ENCODE measurements around the gene CNPPD1.

Gene CNPPD1

DNA sequence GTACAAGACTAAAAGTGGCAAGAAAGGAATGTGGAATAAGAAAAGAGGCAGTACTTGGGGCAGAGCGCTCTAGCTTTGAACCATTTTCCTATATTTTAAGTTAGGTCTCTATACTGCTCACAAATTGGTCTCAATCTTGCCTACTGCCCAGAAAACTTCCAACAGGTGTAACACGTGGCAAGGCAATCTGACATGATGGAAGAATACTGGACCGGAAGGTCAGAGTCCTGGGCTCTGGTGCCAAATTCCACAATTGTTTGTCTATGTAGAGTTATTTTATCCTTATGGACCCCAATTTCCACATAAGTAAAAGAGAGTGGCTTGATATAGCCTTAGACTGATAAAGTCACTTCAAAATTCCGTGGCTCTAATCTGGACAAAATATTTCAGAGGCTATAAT lies 45.0 kb downstream of the CNPPD1 start:
- no peak for DNase-seq
- Histone ChIP-seq H3K4me3 (ENCODE audit: insufficient read depth, low read depth, low read length, poor library complexity, severe bottlenecking) (no peak overlapping the region), H3K4me1 (ENCODE audit: control insufficient read depth, insufficient read depth, low read length, poor library complexity, severe bottlenecking) (no peaks in the 10 kb centered on the region), H3K27ac (ENCODE audit: insufficient read depth, low read length, poor library complexity, severe bottlenecking) (no peak overlapping the region), H3K27me3 (replicated peaks; ENCODE audit: control insufficient read depth, insufficient read depth, low read length, poor library complexity, severe bottlenecking) (no peaks in the 10 kb centered on the region), H3K9me3 (ENCODE audit: control insufficient read depth, low read length) (no peaks in the 10 kb centered on the region), H3K36me3 (ENCODE audit: control insufficient read depth, insufficient read depth, low read length) (peaks cover 9% of the 10 kb centered on the region)

DNA sequence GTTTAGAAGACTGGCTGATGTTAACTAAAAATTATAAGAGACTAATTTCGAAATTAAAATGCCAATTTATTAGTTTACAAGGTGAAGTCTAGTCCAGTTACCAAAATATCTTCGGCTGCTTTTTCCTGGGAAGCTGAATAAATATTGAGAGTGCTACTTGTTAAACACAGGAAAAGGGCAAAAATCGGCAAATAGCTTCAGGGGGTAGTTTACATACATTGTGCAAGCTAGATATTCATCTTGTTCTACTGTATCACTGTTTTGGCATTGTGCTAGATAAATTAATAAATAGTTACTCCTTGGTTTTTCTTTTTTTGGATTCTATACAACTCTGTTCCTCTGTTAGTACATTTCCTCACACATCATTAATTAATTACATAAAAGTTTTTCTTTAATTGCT lies 45.4 kb downstream of the CNPPD1 start:
- no peaks in the 10 kb centered on the region for H3K4me1 ChIP-seq (ENCODE audit: control insufficient read depth, insufficient read depth, low read length, poor library complexity, severe bottlenecking)
- no peaks in the 10 kb centered on the region for H3K9me3 ChIP-seq (ENCODE audit: control insufficient read depth, low read length)
- H3K36me3 ChIP-seq (ENCODE audit: control insufficient read depth, insufficient read depth, low read length): peaks cover 9% of the 10 kb centered on the region
- H3K27me3 ChIP-seq (replicated peaks; ENCODE audit: control insufficient read depth, insufficient read depth, low read length, poor library complexity, severe bottlenecking): no peaks in the 10 kb centered on the region
- no peak overlapping the region for H3K27ac ChIP-seq (ENCODE audit: insufficient read depth, low read length, poor library complexity, severe bottlenecking)
- DNase-seq: no peak
- H3K4me3 ChIP-seq (ENCODE audit: insufficient read depth, low read depth, low read length, poor library complexity, severe bottlenecking): no peak overlapping the region

DNA sequence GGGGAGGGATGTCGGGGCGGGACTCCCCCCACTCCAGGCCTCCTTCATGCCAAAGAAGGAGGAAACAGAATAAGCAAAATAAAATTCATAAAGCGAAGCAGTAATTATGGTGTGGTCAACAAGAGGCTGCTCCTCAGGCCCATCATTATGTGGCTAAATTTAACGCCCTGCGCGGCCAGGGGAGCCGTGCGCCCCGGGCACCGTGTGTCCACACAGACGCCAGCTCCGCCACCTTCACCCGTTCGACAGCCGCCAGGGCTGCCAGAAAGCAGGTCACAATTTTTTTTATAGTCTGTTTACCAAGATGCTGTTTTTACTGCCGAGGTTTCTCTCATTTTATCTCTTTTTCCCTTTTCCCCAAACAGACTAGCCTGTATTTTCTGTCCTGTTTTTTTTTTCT lies 47.1 kb downstream of the CNPPD1 start:
- no peaks in the 10 kb centered on the region for H3K27me3 ChIP-seq (replicated peaks; ENCODE audit: control insufficient read depth, insufficient read depth, low read length, poor library complexity, severe bottlenecking)
- H3K36me3 ChIP-seq (ENCODE audit: control insufficient read depth, insufficient read depth, low read length): peaks cover 9% of the 10 kb centered on the region

DNA sequence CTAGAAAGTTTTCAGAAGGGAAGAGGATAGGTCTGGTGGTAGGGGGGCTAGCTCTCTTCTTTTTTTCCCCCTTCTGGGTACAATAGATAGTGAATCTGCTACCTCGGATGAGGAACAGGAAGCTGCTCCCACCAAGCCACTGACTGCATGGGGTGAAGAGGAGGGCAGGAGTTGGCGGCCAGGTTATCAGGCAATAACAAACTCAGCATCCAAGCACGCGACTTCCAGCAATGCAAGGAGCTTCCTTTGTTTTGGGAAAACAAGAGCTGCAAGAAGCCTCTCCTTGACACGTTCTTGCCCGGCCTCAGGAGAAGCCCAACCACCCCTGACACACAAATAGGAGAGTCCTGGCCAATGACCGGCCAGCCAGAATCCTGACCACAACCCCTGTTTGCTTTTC lies 48.3 kb downstream of the CNPPD1 start:
- Histone ChIP-seq H3K4me1 (ENCODE audit: control insufficient read depth, insufficient read depth, low read length, poor library complexity, severe bottlenecking) (no peaks in the 10 kb centered on the region), H3K27me3 (replicated peaks; ENCODE audit: control insufficient read depth, insufficient read depth, low read length, poor library complexity, severe bottlenecking) (no peaks in the 10 kb centered on the region), H3K27ac (ENCODE audit: insufficient read depth, low read length, poor library complexity, severe bottlenecking) (no peak overlapping the region), H3K9me3 (ENCODE audit: control insufficient read depth, low read length) (no peaks in the 10 kb centered on the region), H3K4me3 (ENCODE audit: insufficient read depth, low read depth, low read length, poor library complexity, severe bottlenecking) (no peak overlapping the region), H3K36me3 (ENCODE audit: control insufficient read depth, insufficient read depth, low read length) (peaks cover 9% of the 10 kb centered on the region)
- DNase-seq: no peak

More for the DNA sequence above, 47.1 kb downstream of the CNPPD1 start:
- Histone ChIP-seq H3K27ac (ENCODE audit: insufficient read depth, low read length, poor library complexity, severe bottlenecking) (no peak overlapping the region), H3K4me1 (ENCODE audit: control insufficient read depth, insufficient read depth, low read length, poor library complexity, severe bottlenecking) (no peaks in the 10 kb centered on the region), H3K4me3 (ENCODE audit: insufficient read depth, low read depth, low read length, poor library complexity, severe bottlenecking) (no peak overlapping the region), H3K9me3 (ENCODE audit: control insufficient read depth, low read length) (no peaks in the 10 kb centered on the region)
- DNase-seq: no peak

DNA sequence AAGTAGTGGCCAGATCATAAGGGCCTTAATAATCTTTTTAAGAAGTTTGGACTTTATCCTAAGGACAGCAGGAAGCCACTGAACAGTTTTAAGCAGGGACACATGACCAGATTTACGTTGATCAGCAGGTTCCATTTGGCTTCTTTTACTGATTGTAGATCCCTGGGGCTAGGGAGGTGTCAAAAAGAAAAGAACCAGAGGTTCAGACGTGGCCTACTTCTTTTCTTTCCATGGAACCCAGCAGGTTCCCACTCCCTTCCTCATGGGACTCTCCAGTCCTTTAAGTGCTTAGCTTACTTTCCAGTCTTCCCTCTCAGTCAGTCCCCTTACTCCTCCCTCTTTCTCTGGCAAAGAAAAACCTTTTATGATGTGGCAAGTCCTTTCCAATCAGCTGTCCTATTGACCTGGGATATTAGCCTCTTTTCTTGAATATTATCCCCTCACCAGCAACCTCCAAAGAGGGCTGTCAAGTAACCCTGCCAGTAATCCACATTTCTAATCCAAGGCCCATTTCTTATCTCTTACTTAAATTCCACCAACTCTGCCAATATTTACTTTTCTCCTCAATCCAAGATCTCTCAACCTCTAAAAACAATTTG lies 49.6 kb downstream of the CNPPD1 start:
- no peak for DNase-seq
- H3K27me3 ChIP-seq (replicated peaks; ENCODE audit: control insufficient read depth, insufficient read depth, low read length, poor library complexity, severe bottlenecking): no peaks in the 10 kb centered on the region
- H3K4me1 ChIP-seq (ENCODE audit: control insufficient read depth, insufficient read depth, low read length, poor library complexity, severe bottlenecking): no peaks in the 10 kb centered on the region
- H3K27ac ChIP-seq (ENCODE audit: insufficient read depth, low read length, poor library complexity, severe bottlenecking): no peak overlapping the region
- H3K4me3 ChIP-seq (ENCODE audit: insufficient read depth, low read depth, low read length, poor library complexity, severe bottlenecking): no peak overlapping the region
- peaks cover 6% of the 10 kb centered on the region for H3K36me3 ChIP-seq (ENCODE audit: control insufficient read depth, insufficient read depth, low read length)
- H3K9me3 ChIP-seq (ENCODE audit: control insufficient read depth, low read length): no peaks in the 10 kb centered on the region

DNA sequence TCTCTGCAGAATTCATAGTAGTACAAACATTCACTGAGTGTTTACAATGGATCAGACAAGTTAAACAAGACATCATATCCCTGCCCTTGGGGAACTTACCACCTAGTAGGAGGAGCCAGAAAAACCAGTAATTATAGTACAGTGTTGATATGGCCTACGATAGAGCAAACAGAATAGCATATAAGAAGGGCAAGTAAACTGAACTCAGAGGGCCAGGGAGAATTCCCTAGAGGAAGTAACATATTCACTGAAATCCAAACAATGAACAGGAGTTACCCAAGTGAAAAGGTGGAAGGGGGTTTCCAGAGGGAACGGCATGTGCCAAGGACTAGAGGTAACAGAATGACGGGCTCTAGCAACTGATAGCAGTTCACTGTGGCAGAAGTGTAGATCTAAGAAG lies 50.2 kb downstream of the CNPPD1 start:
- no peaks in the 10 kb centered on the region for H3K9me3 ChIP-seq (ENCODE audit: control insufficient read depth, low read length)
- H3K4me3 ChIP-seq (ENCODE audit: insufficient read depth, low read depth, low read length, poor library complexity, severe bottlenecking): no peak overlapping the region
- no peaks in the 10 kb centered on the region for H3K4me1 ChIP-seq (ENCODE audit: control insufficient read depth, insufficient read depth, low read length, poor library complexity, severe bottlenecking)
- H3K27ac ChIP-seq (ENCODE audit: insufficient read depth, low read length, poor library complexity, severe bottlenecking): no peak overlapping the region
- DNase-seq: no peak
- peaks cover 4% of the 10 kb centered on the region for H3K36me3 ChIP-seq (ENCODE audit: control insufficient read depth, insufficient read depth, low read length)
- no peaks in the 10 kb centered on the region for H3K27me3 ChIP-seq (replicated peaks; ENCODE audit: control insufficient read depth, insufficient read depth, low read length, poor library complexity, severe bottlenecking)

DNA sequence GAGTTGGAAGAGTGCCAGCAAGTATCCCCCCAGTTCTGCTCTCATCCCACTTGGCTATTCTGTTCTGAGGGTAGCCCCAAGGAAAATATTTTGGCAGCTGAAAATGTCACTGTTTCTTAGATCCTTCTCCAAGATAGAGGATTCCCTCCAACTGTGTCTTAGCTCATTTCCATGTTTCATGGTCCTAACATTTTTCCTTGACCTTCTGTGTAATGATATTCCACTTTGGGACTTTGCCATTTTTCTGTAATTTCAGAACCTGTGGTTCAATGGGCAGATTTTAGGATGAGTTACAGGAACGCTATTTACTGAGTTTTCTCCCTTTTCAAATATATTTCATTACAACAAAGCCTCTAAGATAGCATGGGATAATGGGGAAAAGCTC lies 50.8 kb downstream of the CNPPD1 start:
- H3K27ac ChIP-seq (ENCODE audit: insufficient read depth, low read length, poor library complexity, severe bottlenecking): no peak overlapping the region
- no peaks in the 10 kb centered on the region for H3K27me3 ChIP-seq (replicated peaks; ENCODE audit: control insufficient read depth, insufficient read depth, low read length, poor library complexity, severe bottlenecking)
- DNase-seq: no peak
- no peak overlapping the region for H3K4me3 ChIP-seq (ENCODE audit: insufficient read depth, low read depth, low read length, poor library complexity, severe bottlenecking)
- H3K9me3 ChIP-seq (ENCODE audit: control insufficient read depth, low read length): no peaks in the 10 kb centered on the region
- H3K36me3 ChIP-seq (ENCODE audit: control insufficient read depth, insufficient read depth, low read length): peaks cover 7% of the 10 kb centered on the region
- H3K4me1 ChIP-seq (ENCODE audit: control insufficient read depth, insufficient read depth, low read length, poor library complexity, severe bottlenecking): no peaks in the 10 kb centered on the region

DNA sequence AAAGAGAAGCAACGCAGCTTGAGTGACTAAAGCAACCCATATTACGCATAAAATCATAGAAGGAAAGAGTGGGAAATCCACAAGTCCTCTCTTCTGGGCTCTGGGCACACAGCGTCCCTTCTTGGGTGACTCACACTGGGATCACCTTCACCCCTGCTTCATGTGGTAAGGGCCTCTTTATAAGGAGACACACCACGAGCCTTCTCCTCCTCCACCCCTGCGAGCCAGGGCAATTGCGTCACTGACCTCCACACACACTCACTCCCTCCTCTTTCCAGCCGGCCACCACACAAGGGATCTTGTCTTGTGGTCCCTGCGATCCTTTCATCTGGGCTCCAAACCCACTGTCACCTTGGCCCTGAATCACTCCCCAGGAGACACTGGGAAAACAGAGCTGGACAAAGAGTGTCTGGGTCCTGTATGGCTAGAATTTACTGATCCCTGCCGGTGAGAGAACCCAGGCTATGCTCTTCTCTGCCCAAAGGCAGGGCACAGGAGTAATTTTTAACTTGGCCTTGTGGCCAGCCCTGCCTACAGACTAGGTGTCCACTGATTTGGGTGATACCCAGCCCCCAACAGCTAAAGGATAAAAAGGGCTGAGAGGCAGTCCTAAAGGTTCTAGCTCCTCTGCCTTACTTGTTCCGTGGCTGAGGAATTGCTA lies 51.4 kb downstream of the CNPPD1 start:
- DNase-seq: no peak
- Histone ChIP-seq H3K27ac (ENCODE audit: insufficient read depth, low read length, poor library complexity, severe bottlenecking) (no peak overlapping the region), H3K27me3 (replicated peaks; ENCODE audit: control insufficient read depth, insufficient read depth, low read length, poor library complexity, severe bottlenecking) (no peaks in the 10 kb centered on the region)

GRCh38 chr2:219124381-219125110 lies 52.2 kb downstream of the CNPPD1 start:
- Histone ChIP-seq H3K27me3 (replicated peaks; ENCODE audit: control insufficient read depth, insufficient read depth, low read length, poor library complexity, severe bottlenecking) (no peaks in the 10 kb centered on the region), H3K4me3 (ENCODE audit: insufficient read depth, low read depth, low read length, poor library complexity, severe bottlenecking) (no peak overlapping the region), H3K9me3 (ENCODE audit: control insufficient read depth, low read length) (no peaks in the 10 kb centered on the region), H3K27ac (ENCODE audit: insufficient read depth, low read length, poor library complexity, severe bottlenecking) (no peak overlapping the region), H3K36me3 (ENCODE audit: control insufficient read depth, insufficient read depth, low read length) (peaks cover 3% of the 10 kb centered on the region), H3K4me1 (ENCODE audit: control insufficient read depth, insufficient read depth, low read length, poor library complexity, severe bottlenecking) (no peaks in the 10 kb centered on the region)
- no peak for DNase-seq

More for the DNA sequence above, 51.4 kb downstream of the CNPPD1 start:
- Histone ChIP-seq H3K9me3 (ENCODE audit: control insufficient read depth, low read length) (no peaks in the 10 kb centered on the region), H3K4me1 (ENCODE audit: control insufficient read depth, insufficient read depth, low read length, poor library complexity, severe bottlenecking) (no peaks in the 10 kb centered on the region), H3K4me3 (ENCODE audit: insufficient read depth, low read depth, low read length, poor library complexity, severe bottlenecking) (no peak overlapping the region), H3K36me3 (ENCODE audit: control insufficient read depth, insufficient read depth, low read length) (peaks cover 3% of the 10 kb centered on the region)
